ENCODE results near the gene CSRP1. TPM values are rescaled to one million over a fixed set of nuclear protein-coding genes. Genes with fewer than 3 reads are reported as not detected.
A peak's percentile ranks its signal among the peaks of the same experiment; 100 is the strongest.

CSRP1 gene
- polyA plus RNA-seq, 2 of the 4 experiments (the other 2 are of a cell fraction), result 277 to 655 TPM

- peak; percentile 11; the same call in 1 of the 2 replicates for TF ChIP-seq POLR2AphosphoS2 (conservative IDR thresholded peaks at IDR 0.05; ENCODE audit: low read length)
- no peak for TF ChIP-seq ZFP36 (IDR thresholded peaks at IDR 0.05; ENCODE audit: borderline replicate concordance, partially characterized antibody)
- TF ChIP-seq PBX3 (IDR thresholded peaks at IDR 0.05), result peak; percentile 67
- TF ChIP-seq ZSCAN20 (CRISPR knock-in tag; IDR thresholded peaks at IDR 0.05), result no peak
- no peak for TF ChIP-seq HOXA7 (CRISPR knock-in tag; IDR thresholded peaks at IDR 0.05)
- peak; percentile 88 for TF ChIP-seq MAX (IDR thresholded peaks at IDR 0.05)
- no peak for TF ChIP-seq CBX2 (IDR thresholded peaks at IDR 0.05; ENCODE audit: borderline replicate concordance, low read depth)
- no peak for TF ChIP-seq E2F6 (IDR thresholded peaks at IDR 0.05; ENCODE audit: borderline replicate concordance, low read depth)
- no peak for TF ChIP-seq TP53 (CRISPR knock-in tag; IDR thresholded peaks at IDR 0.05)
- no peak for TF ChIP-seq USF2 (IDR thresholded peaks at IDR 0.05)
- TF ChIP-seq SREBF2 (IDR thresholded peaks at IDR 0.05), result no peak
- peak; percentile 86; the same call in 1 of the 2 replicates for TF ChIP-seq CHD4 (IDR thresholded peaks at IDR 0.05; ENCODE audit: borderline replicate concordance)
- peak; percentile 18; the same call in 1 of the 3 replicates for TF ChIP-seq SMC3 (IDR thresholded peaks at IDR 0.05)
- no peak for TF ChIP-seq RCOR1 (IDR thresholded peaks at IDR 0.05; ENCODE audit: low read depth, low read length)
- TF ChIP-seq MAZ (IDR thresholded peaks at IDR 0.05; ENCODE audit: borderline replicate concordance, low read depth, low read length), result no peak
- no peak for TF ChIP-seq EHF (CRISPR knock-in tag; IDR thresholded peaks at IDR 0.05)
- TF ChIP-seq NFE2L2 (conservative IDR thresholded peaks at IDR 0.05; ENCODE audit: low read length), result no peak
- TF ChIP-seq MAFK (IDR thresholded peaks at IDR 0.05; ENCODE audit: partially characterized antibody), result peak; percentile 98
- TF ChIP-seq GATA3 (IDR thresholded peaks at IDR 0.05; ENCODE audit: borderline replicate concordance), result peak; percentile 89
- TF ChIP-seq EHMT2 (IDR thresholded peaks at IDR 0.05; ENCODE audit: low read depth), result no peak
- TF ChIP-seq CBX8 (IDR thresholded peaks at IDR 0.05), result no peak
- TF ChIP-seq BHLHE40 (IDR thresholded peaks at IDR 0.05; ENCODE audit: low read depth, low read length), result no peak
Measured at GRCh38 chr1:201488830-201489589, 17.9 kb downstream of the CSRP1 start (continued).

- H3K9me3 ChIP-seq, result no peaks in the 10 kb centered on the region
- H3K27ac ChIP-seq, result peak overlapping the region; percentile 86 to 90; a peak in 5 of 6 replicates
- FAIRE-seq, result no peak
- TF ChIP-seq JUN (IDR thresholded peaks at IDR 0.05) (no peak), BHLHE40 (IDR thresholded peaks at IDR 0.05; ENCODE audit: low read depth, low read length) (no peak), CBX2 (IDR thresholded peaks at IDR 0.05; ENCODE audit: borderline replicate concordance, low read depth) (no peak), SMC3 (IDR thresholded peaks at IDR 0.05) (no peak), TFCP2L1 (CRISPR knock-in tag; IDR thresholded peaks at IDR 0.05) (no peak), MAZ (IDR thresholded peaks at IDR 0.05; ENCODE audit: borderline replicate concordance, low read depth, low read length) (no peak), MAFK (IDR thresholded peaks at IDR 0.05; ENCODE audit: partially characterized antibody) (no peak), TP53 (CRISPR knock-in tag; IDR thresholded peaks at IDR 0.05) (no peak), CHD4 (IDR thresholded peaks at IDR 0.05; ENCODE audit: borderline replicate concordance) (no peak), ESRRA (IDR thresholded peaks at IDR 0.05; ENCODE audit: borderline replicate concordance, low read length) (no peak), HES2 (IDR thresholded peaks at IDR 0.05) (no peak), RARB (CRISPR knock-in tag; IDR thresholded peaks at IDR 0.05) (no peak), KDM1A (IDR thresholded peaks at IDR 0.05; ENCODE audit: low read depth) (no peak), EP300 (IDR thresholded peaks at IDR 0.05) (no peak)
- 0 out of 3 replicates have a peak overlapping the region, but pooled peaks have one; percentile 72 for H3K4me2 ChIP-seq
- H3K4me3 ChIP-seq, result no peak overlapping the region
- no peak for DNase-seq (ENCODE audit: low read depth in 1 of 2, low spot score in 1 of 2)
- CTCF ChIA-PET, result interaction anchor here (1.6 to 34.3 kb wide), 5 partner anchors 12 to 52 kb away, joined by 5 to 1452 read pairs (median 24); partner anchors contain the start of gene CSRP1
- H3K4me1 ChIP-seq, result peaks cover 75% of the 10 kb centered on the region
- POLR2A ChIA-PET, result interaction anchor here (1.1 kb wide), 1 partner anchor 25 kb away, joined by 3 read pairs; no protein-coding TSS in a partner anchor
- WGBS (ENCODE audit: missing lambda C conversion rate), result 81% methylated on average over 2 of the region's 2 CpGs
- no peak for ATAC-seq
Measured at GRCh38 chr1:201487742-201488141, 19.2 kb downstream of the CSRP1 start.
